ENCODE results near the gene GSTT2B.
"Not testable (repeated sequence)": the region's sequence is repeated elsewhere in the genome, so short reads cannot be mapped to it uniquely, and the experiment has no call there.

GSTT2B gene

DNA sequence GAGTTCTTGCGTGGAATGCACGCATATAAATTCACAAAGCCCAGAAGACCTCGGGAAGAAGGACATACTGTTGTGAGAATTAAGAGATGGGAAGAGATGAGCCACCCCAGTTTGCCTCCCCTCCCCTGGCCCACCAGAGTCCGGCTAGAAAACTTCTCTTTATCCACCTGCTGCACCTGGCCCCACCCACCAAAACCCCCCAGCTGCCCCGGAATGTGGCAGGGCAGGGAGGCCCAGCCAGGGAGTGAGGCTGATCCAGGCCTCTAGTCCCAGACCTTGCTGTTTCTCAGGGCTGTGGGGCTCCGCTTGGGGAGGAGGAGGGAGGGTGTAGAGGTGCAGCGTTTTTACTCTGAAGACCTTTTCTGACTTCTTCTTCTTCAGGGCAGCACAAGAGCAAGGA, 19.6 kb upstream of the GSTT2B start:
- FAIRE-seq, result not testable (repeated sequence)

DNA sequence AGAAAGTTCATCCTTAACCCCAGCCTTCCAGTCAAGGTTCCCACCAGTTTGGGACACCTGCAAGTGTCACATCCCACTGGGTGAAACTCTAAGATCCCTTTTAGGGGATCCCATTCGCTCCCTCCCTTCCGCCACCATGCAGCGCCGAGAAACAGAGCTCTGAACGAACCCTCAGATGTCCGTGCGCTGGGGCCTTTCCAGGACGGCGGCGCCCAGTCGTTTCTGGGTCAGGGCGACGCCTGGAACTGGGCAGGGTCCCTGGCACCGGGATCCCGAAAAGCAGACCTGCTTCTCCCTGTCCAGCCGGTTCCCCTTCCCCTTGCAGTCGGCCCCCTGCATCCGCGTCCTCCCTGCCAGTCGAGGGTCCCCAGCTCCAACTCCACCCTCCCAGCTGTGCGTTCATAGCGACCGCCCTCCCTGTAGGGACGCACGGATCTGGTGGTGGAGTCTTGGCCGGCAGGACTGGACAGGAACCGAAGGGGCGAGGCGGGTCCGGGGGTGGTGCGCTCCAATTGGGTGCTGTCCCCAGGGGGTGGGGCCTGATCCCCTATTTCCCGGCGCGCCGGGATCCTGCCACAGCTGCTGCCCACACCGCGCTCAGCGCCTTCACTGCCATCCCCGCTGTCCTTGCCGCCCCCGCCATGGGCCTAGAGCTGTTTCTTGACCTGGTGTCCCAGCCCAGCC, 18.7 kb upstream of the GSTT2B start, which contains the start of gene GSTT2:
GSTT2 (plus strand) TSS at position 578 of the 684 bp plus-strand sequence.
- not testable (repeated sequence) for FAIRE-seq

DNA sequence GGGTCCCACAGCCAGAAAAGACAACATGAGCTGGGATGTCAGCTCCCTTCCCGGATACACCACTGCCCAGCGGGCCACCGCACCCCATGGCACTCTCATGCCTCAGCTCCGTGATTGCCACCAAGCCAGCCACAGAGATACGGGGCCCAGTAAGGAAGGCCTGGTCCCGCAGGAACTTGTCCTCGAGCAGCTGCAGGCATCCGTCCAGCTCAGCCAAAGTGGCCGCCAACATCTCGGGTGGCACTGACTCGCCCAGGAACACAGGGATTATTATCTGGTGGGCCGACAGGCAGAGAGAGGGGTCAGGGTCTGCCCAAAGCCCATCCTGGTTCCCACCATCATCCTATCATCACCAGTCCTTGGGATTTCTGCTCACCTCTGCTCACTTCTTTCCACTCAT, 16.3 kb upstream of the GSTT2B start:
- FAIRE-seq, result not testable (repeated sequence)

DNA sequence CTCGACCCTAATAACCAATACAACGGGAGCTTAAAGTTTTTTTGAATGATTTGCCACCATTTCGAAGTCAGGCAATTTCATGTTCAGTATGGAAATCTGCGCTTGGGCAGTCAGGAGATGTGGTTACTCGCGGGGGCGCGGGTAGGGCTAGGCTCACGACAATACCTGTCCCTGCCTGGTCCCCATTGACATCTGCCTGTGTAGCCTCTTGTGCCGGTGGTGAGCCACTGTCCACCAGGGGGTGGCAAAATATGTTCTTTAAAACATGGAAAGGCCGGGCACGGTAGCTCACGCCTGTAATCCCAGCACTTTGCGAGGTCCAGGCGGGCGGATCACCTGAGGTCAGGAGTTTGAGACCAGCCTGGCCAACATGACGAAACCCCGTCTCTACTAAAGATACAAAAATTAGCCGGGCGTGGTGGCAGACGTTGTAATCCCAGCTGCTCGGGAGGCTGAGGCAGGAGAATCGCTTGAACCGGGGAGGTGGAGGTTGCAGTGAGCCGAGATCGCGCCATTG, 13.9 kb upstream of the GSTT2B start:
- FAIRE-seq, result not testable (repeated sequence)

DNA sequence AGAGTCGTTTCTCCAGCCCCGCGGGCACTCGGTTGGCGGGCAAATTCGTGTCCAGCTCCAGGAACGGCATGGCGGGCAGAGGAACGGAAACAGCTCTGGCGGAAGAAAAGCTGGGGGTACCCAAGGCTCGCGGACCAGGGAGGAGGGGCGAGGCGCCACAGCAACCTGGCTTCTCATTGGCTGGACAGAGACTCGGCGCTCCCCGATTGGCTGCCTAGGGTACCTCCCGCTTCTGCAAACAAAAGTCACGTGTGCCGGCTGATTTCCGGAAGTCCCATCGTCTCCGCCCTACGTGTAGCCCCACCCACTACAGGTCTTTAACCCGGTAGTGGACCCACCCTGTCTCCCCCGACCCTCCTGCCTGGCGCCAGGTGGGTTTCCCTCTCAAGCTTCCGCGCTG, 13.3 kb upstream of the GSTT2B start, which contains the start of gene DDT:
DDT (minus strand) TSS at position 97 of the 400 bp plus-strand sequence; CDS start at position 70, 27 bp downstream.
- FAIRE-seq, result not testable (repeated sequence)

DNA sequence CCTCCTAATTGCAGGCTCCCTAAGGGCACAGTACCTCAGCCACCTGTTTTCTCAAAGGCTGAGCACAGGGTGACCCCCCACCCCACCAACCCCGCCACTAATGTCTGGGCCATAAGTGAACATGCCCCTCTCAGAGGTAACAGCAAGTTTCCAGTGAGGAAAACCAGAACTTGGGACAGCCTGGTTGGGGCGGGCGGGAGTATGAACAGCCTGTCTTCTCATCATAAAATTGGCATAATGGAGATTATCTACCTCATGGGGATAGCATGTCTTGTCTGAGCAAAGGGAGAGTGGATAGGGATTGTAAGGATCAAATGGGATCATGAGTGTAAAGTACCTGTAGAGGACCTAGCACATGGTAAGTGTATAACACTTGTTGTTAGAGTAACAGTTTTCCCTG, 10.9 kb upstream of the GSTT2B start:
- not testable (repeated sequence) for FAIRE-seq

DNA sequence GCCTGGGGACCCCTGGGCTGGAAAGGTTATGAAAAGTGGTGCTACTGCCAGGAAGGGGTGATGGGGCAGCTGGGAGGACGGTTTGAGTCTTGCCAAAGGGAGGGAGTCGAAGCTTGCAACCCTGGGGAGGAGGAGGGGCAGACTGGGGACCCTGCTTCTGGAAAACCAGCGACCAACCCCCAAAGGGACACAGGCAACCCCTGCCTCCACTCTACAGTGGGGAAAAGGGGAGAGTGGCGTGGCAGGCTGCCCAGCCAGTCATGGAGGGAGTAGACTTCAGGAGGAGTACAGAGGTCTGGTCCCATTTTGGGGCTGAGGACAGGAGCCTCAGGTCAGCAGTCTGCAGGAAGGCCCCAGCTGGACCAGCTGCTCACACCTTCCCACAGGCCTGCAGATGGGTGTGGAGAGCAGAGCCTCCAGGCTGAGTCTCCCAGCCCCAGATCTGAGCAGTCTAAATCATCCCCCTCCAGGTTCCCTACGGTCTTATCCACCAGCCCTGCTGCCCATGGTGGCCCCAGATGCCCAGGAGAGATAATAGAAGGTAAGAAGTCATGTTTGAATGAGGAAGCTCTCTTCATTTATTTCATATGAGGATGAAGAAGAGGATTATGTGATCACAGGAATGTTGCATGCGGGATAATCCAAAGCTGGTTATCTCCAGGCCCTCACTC, 10.0 kb upstream of the GSTT2B start:
- no peak for FAIRE-seq

DNA sequence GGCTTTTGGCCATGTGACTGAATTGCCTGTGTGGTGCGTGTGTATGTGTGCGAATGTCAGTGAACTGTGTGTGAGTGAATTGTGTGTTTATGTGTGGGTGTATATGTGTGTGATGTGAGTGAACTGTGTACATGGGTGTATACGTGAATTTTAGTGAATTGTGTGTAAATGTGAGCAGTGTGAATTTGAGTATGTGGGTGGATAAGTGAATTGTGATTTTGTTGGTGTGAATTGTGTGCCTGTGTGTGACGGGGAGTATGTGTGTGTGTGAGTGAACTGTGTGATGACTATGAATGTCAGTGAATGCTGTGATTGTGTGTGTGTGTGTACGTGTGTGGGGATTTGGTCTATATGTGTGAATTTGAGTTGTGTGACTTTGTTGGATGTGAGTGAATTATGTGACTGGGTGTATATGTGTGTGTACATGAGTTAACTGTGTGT, 9.2 kb upstream of the GSTT2B start:
- no peak for FAIRE-seq

DNA sequence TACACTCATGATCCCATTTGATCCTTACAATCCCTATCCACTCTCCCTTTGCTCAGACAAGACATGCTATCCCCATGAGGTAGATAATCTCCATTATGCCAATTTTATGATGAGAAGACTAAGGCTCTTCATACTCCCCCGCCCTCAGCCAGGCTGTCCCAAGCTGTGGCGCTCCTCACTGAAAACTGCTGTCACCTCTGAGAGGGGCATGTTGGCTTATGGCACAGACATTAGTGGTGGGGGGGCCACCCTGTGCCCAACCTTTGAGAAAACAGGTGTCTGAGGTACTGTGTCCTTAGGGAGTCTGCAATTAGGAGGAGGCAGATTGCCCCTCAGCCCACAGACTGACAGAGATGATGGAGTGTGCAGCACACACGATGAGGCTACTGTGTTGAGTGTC, 8.1 kb upstream of the GSTT2B start:
- no peak for FAIRE-seq

DNA sequence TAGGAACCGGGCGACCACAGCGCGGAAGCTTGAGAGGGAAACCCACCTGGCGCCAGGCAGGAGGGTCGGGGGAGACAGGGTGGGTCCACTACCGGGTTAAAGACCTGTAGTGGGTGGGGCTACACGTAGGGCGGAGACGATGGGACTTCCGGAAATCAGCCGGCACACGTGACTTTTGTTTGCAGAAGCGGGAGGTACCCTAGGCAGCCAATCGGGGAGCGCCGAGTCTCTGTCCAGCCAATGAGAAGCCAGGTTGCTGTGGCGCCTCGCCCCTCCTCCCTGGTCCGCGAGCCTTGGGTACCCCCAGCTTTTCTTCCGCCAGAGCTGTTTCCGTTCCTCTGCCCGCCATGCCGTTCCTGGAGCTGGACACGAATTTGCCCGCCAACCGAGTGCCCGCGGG, 5.6 kb upstream of the GSTT2B start, which contains the start of gene DDTL:
DDTL (plus strand) TSS at position 321 of the 400 bp plus-strand sequence; CDS start at position 348, 27 bp downstream.
- FAIRE-seq, result not testable (repeated sequence)

DNA sequence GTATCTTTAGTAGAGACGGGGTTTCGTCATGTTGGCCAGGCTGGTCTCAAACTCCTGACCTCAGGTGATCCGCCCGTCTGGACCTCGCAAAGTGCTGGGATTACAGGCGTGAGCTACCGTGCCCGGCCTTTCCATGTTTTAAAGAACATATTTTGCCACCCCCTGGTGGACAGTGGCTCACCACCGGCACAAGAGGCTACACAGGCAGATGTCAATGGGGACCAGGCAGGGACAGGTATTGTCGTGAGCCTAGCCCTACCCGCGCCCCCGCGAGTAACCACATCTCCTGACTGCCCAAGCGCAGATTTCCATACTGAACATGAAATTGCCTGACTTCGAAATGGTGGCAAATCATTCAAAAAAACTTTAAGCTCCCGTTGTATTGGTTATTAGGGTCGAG, 5.1 kb upstream of the GSTT2B start:
- not testable (repeated sequence) for FAIRE-seq

DNA sequence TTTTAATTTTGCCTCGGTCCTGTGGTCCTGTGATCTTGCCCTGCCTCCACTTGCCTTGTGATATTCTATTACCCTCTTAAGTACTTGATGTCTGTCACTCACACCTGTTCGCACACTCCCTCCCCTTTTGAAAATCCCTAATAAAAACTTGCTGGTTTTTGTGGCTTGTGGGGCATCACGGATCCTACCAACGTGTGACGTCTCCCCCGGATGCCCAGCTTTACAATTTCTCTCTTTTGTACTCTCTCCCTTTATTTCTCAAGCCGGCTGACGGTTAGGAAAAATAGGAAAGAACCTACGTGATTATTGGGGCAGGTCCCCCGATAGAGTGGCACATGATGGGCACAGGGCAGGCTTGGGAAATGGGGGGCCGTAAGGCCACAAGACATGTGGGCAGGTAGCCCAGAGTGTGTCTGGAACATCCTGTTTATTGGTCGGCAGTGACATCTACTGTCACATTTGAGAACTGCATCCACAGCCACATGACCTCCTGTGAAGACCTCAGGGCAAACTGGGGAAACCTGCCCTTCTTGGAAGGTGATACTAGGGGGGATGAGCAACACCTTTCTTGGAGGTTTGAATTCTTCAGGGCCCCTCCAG, 4.6 kb downstream of the GSTT2B start:
- not testable (repeated sequence) for FAIRE-seq

DNA sequence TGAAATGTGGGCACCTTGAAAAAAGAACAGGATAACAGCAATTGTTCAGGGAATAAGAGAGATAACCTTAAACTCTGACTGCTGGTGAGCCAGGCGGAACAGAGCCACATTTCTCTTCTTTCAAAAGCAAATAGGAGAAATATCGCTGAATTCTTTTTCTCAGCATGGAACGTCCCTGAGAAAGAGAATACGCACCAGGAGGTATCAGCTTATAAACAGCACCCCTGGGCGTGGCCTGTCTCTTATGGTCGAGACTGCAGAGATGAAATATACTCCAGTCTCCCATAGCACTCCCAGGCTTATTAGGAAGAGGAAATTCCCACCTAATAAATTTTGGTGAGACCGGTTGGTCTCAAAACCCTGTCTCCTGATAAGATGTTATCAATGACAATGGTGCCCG, 5.1 kb downstream of the GSTT2B start:
- not testable (repeated sequence) for FAIRE-seq

DNA sequence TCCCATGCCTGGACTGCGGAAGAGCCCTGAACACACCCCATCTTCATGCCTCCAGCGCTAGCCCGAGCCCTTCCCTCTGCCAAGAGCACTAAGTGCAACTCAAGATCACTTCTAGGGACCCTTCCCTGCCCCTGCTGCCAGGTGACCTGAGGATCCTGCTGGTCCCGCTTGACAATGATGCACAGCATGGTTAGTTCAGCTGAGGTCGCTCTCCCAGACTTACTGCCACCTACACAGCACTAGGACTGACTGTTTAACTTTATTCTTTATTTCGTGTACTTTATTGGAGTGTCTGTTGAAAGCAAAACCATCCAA, 6.0 kb downstream of the GSTT2B start:
- FAIRE-seq, result not testable (repeated sequence)

DNA sequence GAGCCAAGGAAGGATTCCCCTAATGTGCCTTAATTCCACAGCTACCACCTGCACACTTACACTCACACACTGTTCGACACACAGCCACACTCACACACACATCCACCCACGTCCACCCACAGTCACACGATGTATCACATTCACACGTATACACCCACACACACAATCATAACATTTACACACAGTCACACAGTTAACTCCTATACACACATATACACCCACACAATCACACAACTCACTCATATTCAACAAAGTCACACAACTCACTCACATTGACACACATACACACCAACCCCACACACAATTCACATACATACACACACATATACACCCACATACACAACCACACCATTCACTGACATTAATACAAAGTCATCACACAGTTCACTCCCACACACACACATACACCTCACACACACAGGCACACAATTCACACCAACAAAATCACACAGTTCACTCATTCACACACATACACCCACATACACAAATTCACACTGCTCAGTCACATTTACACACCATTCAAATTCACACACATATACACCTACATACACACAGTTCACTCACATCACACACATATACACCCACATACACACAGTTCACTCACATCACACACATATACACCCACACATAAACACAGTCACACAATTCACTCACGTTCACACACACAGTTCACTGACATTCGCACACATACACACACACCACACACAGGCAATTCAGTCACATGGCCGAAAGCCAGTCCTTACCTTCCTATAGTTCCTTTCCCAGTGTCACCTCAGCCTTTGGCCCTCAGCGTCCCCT, 6.6 kb downstream of the GSTT2B start:
- not testable (repeated sequence) for FAIRE-seq

DNA sequence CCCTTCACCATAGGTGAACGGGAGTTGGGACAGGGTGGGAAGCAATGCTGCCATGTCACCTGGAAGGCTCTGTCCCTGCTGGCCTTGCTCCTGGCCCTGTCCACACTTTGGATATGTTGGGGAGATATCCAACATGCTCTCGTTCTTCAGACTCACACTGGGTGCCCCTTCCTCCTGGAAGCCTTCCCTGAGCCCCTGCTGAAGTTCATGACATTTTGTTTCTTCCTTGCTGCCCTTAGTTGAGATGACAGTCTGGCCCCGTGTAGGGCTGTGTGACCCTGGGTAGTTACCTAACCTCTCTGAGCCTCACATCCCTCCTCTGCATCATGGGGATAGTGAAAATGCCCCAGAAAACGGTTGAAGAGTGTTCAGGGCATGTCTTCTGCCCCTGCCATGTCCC, 7.5 kb downstream of the GSTT2B start:
- FAIRE-seq, result not testable (repeated sequence)

DNA sequence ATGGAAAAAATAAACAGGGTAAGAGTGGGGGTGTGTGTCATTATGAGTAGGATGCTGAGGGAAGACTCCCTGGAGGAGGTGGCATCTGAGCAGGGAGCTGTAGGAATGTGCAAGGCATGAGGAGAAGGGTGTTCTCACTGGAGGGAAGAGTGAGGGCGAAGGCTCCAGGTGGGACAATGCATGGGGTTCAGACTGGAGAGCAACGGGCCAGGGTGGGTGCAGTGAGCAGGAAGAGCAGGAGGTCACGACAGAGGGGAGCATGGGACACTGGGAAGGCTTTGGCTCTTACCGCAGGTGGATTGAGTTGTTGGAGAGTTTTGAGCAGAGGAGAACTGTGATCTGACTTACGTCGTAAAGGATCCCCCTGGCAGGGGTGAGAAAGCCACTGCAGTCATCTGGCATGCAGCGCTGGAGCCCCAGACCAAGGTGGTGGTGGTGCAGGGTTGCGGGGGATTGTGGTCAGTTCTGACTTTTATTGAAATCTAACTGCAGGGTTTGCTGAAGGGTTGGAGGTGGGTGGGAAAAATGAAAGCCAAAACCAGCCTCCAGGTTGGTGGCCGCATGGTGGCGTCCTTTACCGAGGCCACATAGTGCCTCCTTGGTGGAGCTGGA, 8.1 kb downstream of the GSTT2B start:
- FAIRE-seq, result not testable (repeated sequence)

DNA sequence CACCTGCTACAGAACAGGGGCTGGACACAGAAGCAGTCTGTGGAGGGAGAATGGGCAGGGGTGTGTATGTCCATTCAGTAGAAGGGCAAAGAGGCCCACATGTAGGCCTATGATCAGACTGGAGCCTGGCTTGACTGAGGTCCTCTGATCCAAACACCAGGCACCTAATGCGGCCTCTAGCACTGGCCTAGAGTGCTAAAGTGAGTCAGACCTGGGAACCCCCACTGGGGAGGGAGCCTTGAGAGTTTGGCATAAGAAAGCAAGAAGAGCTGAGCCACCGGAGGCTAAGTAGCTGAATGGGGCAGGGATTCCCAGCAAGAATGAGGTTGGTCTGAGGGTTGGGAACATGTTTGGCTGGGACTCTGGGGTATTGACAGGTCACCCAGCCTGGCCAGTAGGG, 9.6 kb downstream of the GSTT2B start:
- FAIRE-seq, result not testable (repeated sequence)

DNA sequence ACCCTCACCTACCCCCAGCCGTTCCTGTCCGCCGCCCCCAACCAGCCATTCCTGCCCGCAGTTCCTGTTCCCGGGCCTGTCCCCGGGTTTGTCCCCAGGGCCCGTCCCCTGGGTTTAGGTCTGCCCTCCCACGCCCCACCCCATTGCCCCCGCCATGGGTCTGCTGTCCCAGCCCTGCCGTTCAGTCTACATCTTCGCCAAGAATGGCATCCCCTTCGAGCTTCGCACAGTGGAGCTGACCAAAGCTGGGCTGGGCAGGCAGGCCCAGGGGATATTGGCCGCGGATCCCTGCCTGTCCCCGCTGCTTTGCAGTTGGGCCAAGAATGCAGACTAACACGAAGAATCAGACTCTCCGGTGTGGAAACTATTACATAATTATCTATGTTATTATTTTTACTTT, 11.2 kb downstream of the GSTT2B start:
- FAIRE-seq, result not testable (repeated sequence)

DNA sequence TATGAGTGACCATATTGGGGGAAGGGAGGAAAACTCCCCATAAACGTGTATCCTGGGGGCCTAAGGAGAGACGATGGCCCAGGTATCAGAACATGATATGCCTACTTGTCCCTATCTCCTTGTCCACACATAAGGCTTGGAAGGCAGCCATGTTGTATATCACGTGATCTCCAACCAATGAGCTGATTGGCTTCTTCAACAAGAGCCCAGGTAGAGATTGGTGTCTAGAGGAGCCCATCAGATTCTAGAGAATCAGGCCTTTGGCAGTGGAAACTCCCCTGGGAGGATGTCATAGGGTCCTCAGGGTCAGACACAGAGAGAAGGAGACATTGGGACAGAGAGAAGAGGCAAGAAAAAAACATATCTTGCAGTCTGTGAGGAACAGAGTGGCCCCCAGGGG, 13.6 kb downstream of the GSTT2B start:
- not testable (repeated sequence) for FAIRE-seq

DNA sequence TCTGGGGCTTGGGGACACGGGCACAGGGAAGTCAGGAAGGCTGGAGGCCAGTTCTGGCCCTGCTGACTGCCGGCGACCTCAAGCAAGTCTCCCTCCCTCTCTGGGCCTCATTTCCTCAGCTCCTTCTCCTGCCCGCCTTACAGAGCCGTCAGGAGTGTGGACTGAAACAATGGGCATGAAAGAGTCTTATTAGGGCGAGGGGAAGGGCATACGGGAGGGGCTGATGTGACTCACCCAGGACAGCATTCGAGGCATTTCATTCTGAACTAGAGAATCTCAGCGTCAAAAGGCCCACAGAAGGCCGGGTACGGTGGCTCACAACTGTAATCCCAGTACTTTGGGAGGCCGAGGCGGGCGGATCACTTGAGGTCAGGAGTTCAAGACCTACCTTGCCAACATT, 20.8 kb downstream of the GSTT2B start:
- FAIRE-seq, result not testable (repeated sequence)

DNA sequence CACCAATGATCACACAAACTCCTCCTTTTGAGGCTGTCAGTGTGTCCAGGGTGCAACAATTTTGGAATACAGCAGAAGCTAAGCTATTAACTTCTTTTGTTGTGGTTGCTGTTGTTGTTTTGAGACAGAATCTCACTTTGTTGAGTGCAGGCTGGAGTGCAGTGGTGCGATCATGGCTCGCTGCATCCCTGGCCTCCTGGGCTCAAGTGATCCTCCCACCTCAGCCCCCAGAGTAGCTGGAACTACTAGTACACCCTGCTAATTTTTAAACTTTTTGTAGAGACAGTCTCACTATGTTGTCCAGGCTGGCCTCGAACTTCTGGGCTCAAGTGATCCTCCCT, 22.0 kb downstream of the GSTT2B start:
- no peak for FAIRE-seq

Data from G401.6 (cell line).